K562 (cell line): Measurements from ENCODE around the gene PBX4. TPM values are rescaled to one million over a fixed set of nuclear protein-coding genes. Genes with fewer than 3 reads are reported as not detected.

Experiments used
- ATAC-seq: fragments of 200-7000 bp; cut with Tn5 transposase; 3 replicates; pipeline ENCODE4 v1.9.1; 2020; ENCODE audit warnings: moderate library complexity
- BruUV-seq: library from RNA; stranded (reverse); fragments of 400-500 nt; replicated peaks from 2 replicates; lab custom pipeline; 2021; lab: Mats Ljungman, UMichigan
- CTCF ChIA-PET: fragments of 300-600 bp; formaldehyde crosslinking; extraction: SDS; loops from one replicate; lab custom pipeline; 2021; ENCODE audit warnings: low intra/inter-chr PET ratio; lab: Yijun Ruan, JAX
- POLR2A ChIA-PET: fragments of 300-600, 350-650 bp; sonication (Branson Sonifier 250); formaldehyde crosslinking; extraction: SDS; loops from one replicate; lab custom pipeline; 2021; ENCODE audit warnings: antibody characterized with exemption, inconsistent platforms; lab: Yijun Ruan, JAX
- DNase-seq, 4 experiments: peaks; one replicate each; pipeline versions ENCODE4 v3.0.0 to v3.0.0-alpha.2; 2011 to 2018; ENCODE audit warnings: low spot score in 3 of 4, mixed read lengths in 3 of 4; ENCODE audit errors: extremely low read depth in 1 of 4
- FAIRE-seq: peaks from 2 replicates; lab custom pipeline; 2011; peaks lifted over from hg19 to GRCh38; lab: Jason Lieb, UNC
- H2AFZ ChIP-seq: 2 replicates; pipeline ENCODE4 v1.6.0; 2011; ENCODE audit warnings: low read depth, low read length, control low read depth, inconsistent platforms
- H3K27ac ChIP-seq: fragments of 200-600 bp; 3 replicates; pipeline ENCODE4 v1.8.0; 2011; ENCODE audit warnings: low read depth, mild to moderate bottlenecking, control low read depth, inconsistent platforms, low read length, moderate library complexity, mixed read lengths; ENCODE audit errors: extremely low read depth
- H3K27me3 ChIP-seq, 2 experiments: fragments of 300-600 bp in 1 of 2; 2 replicates in 1 of 2; 3 replicates in 1 of 2; pipeline versions ENCODE4 v1.6.0 to v1.8.0; 2011; ENCODE audit warnings: inconsistent platforms in 2 of 2, low read length in 2 of 2, mild to moderate bottlenecking in 1 of 2, mixed read lengths in 1 of 2, moderate library complexity in 1 of 2; ENCODE audit not compliant: control insufficient read depth in 2 of 2, insufficient read depth in 2 of 2
- H3K36me3 ChIP-seq: fragments of 300-600 bp; 3 replicates; pipeline ENCODE4 v1.8.0; 2011; ENCODE audit warnings: mild to moderate bottlenecking, low read length, inconsistent platforms; ENCODE audit not compliant: control insufficient read depth, insufficient read depth
- H3K4me1 ChIP-seq, 2 experiments: fragments of 200-600 bp in 1 of 2; replicated peaks in 1 of 2; 2 replicates in 1 of 2; 3 replicates in 1 of 2; pipeline versions ENCODE4 v1.5.1 to v1.8.0; 2011; ENCODE audit warnings: inconsistent platforms in 2 of 2, low read length in 2 of 2, mild to moderate bottlenecking in 1 of 2, mixed read lengths in 1 of 2, moderate library complexity in 1 of 2; ENCODE audit not compliant: control insufficient read depth in 2 of 2, insufficient read depth in 2 of 2
- H3K4me2 ChIP-seq: 2 replicates; pipeline ENCODE4 v1.6.1; 2011; ENCODE audit warnings: low read length, control low read depth, inconsistent platforms, mixed read lengths; ENCODE audit not compliant: insufficient read depth
- H3K4me3 ChIP-seq: fragments of 200-600 bp; sonication (generic), shearing (Covaris generic); 2 replicates; pipeline ENCODE4 v1.5.1; 2016; ENCODE audit warnings: control low read depth, inconsistent platforms
- H3K79me2 ChIP-seq: fragments of 200-600 bp; 3 replicates; pipeline ENCODE4 v1.8.0; 2011; ENCODE audit warnings: low read length, inconsistent platforms; ENCODE audit not compliant: control insufficient read depth, insufficient read depth
- H3K9ac ChIP-seq, 2 experiments: 2 replicates each; pipeline versions ENCODE4 v1.6.0 to v1.6.1; 2011; ENCODE audit warnings: low read depth in 2 of 2, low read length in 2 of 2, control low read depth in 1 of 2, inconsistent platforms in 1 of 2, mild to moderate bottlenecking in 1 of 2, mixed read lengths in 1 of 2; ENCODE audit not compliant: insufficient read depth in 1 of 2
- H3K9me1 ChIP-seq: one replicate; pipeline ENCODE4 v1.6.0; 2011; ENCODE audit warnings: inconsistent platforms, mild to moderate bottlenecking, low read length, moderate library complexity; ENCODE audit not compliant: control insufficient read depth, insufficient read depth
- H3K9me3 ChIP-seq: replicated peaks from 2 replicates; pipeline ENCODE4 v1.5.1; 2011; ENCODE audit warnings: low read depth, low read length, inconsistent platforms; ENCODE audit not compliant: control insufficient read depth, insufficient read depth
- H4K20me1 ChIP-seq: replicated peaks from 2 replicates; pipeline ENCODE4 v1.6.1; 2011; ENCODE audit warnings: low read length, inconsistent platforms, mixed read lengths; ENCODE audit not compliant: control insufficient read depth, insufficient read depth
- BCL6 ChIP-seq: fragments of 250-450 bp; sonication (Bioruptor Pico); IDR thresholded peaks from 2 replicates; pipeline ENCODE4 v1.4.0; 2020
- CLOCK ChIP-seq: fragments of 250-450 bp; sonication (Bioruptor Pico); IDR thresholded peaks from 2 replicates; pipeline ENCODE4 v1.4.0; 2020; ENCODE audit warnings: mild to moderate bottlenecking, moderate library complexity, borderline replicate concordance
- CSDE1 ChIP-seq, 2 experiments: fragments of 450-650 bp; IDR thresholded peaks; 2 replicates each; pipeline ENCODE4 v1.6.1; 2016; ENCODE audit warnings: mild to moderate bottlenecking in 1 of 2
- DEAF1 ChIP-seq: fragments of 450-650 bp; formaldehyde crosslinking; IDR thresholded peaks from 2 replicates; pipeline ENCODE4 v1.4.0; 2020; ENCODE audit warnings: mild to moderate bottlenecking, moderate library complexity
- DMBX1 ChIP-seq: fragments of 250-450 bp; sonication (Bioruptor Pico); IDR thresholded peaks from 2 replicates; pipeline ENCODE4 v1.8.0; 2022; ENCODE audit warnings: inconsistent platforms, mild to moderate bottlenecking, moderate library complexity, borderline replicate concordance
- L3MBTL2 ChIP-seq: fragments of 450-650 bp; IDR thresholded peaks from 2 replicates; pipeline ENCODE4 v1.6.1; 2016; ENCODE audit warnings: mild to moderate bottlenecking, moderate library complexity
- NR1H2 ChIP-seq: sonication (generic); formaldehyde crosslinking; IDR thresholded peaks from 2 replicates; pipeline ENCODE4 v1.4.0; 2020; ENCODE audit warnings: mild to moderate bottlenecking, missing genetic modification reagents
- PATZ1 ChIP-seq: fragments of 250-450 bp; sonication (Bioruptor Pico); IDR thresholded peaks from 2 replicates; pipeline ENCODE4 v1.5.0; 2020; ENCODE audit warnings: mild to moderate bottlenecking, borderline replicate concordance
- PTBP1 ChIP-seq: fragments of 200-400 bp; formaldehyde crosslinking; IDR thresholded peaks from 2 replicates; pipeline ENCODE4 v1.6.1; 2017; ENCODE audit warnings: low read depth, low read length
- STAT5B ChIP-seq: fragments of 250-450 bp; sonication (Bioruptor Pico); IDR thresholded peaks from 2 replicates; pipeline ENCODE4 v1.8.0; 2021; ENCODE audit warnings: mild to moderate bottlenecking, inconsistent platforms
- ZNF57 ChIP-seq: fragments of 450-650 bp; formaldehyde crosslinking; IDR thresholded peaks from 2 replicates; pipeline ENCODE4 v1.4.0; 2020; ENCODE audit warnings: mild to moderate bottlenecking, moderate library complexity
- ZNF695 ChIP-seq: fragments of 450-650 bp; formaldehyde crosslinking; IDR thresholded peaks from 2 replicates; pipeline ENCODE4 v1.4.0; 2020; ENCODE audit warnings: mild to moderate bottlenecking, moderate library complexity
- WGBS: fragments of 100-300 bp; shearing (Covaris generic); methylation state at CpG from one replicate; pipeline ENCODE4 v1.1.6; 2016; ENCODE audit warnings: low coverage, mixed read lengths; ENCODE audit not compliant: insufficient coverage; ENCODE audit errors: missing lambda C conversion rate; 5-methylcytosine and 5-hydroxymethylcytosine counted together
- in situ Hi-C: fragments of 300-500 bp; cut with MboI; formaldehyde crosslinking; loops from 4 replicates; pipeline ENCODE4 v1.15.0; 2018; ENCODE audit warnings: inconsistent platforms, mixed read lengths
- intact Hi-C: fragments of 100-400 bp; cut with micrococcal nuclease; formaldehyde crosslinking; loops from 2 replicates; pipeline ENCODE4 v1.14.2; 2022
- polyA plus RNA-seq, 8 experiments: library from polyadenylated mRNA; depleted of rRNA in 4 of 8; stranded (reverse) in 5 of 8; unstranded in 3 of 8; fragments of >200 nt; fragmentation: Nextera tagmentation in 2 of 8; fragmentation: Illumina TruSeq in 1 of 8; extraction: Ambion mirVana in 2 of 8; extraction: Trizol in 1 of 8; gene quantifications; 2 replicates each; pipeline versions ENCODE4 v1.2.1 to v1.2.3, GENCODE V29; 2011 to 2014; ENCODE audit warnings: inconsistent platforms in 1 of 8, missing spikeins in 1 of 8
- total RNA-seq, 7 experiments: library from RNA; depleted of rRNA in 6 of 7; stranded (reverse); fragments of >200 nt in 6 of 7; fragmentation: Illumina TruSeq in 2 of 7; extraction: Trizol in 2 of 7; gene quantifications; 2 replicates each; pipeline versions ENCODE4 v1.2.1 to v1.2.3, GENCODE V29; 2011 to 2021; ENCODE audit warnings: low replicate concordance in 1 of 7
- TF ChIP-seq, protein P1 (sequence below): sonication (generic); IDR thresholded peaks from 2 replicates; pipeline ENCODE4 v1.6.1; 2016

Gene PBX4
- total and polyA plus RNA-seq, 9 of the 15 experiments (the other 6 are each of a cell fraction or from before 2014, with no cell fraction given) = 0.11 to 3.8 (median 1.6) TPM; not detected in 1

DNA sequence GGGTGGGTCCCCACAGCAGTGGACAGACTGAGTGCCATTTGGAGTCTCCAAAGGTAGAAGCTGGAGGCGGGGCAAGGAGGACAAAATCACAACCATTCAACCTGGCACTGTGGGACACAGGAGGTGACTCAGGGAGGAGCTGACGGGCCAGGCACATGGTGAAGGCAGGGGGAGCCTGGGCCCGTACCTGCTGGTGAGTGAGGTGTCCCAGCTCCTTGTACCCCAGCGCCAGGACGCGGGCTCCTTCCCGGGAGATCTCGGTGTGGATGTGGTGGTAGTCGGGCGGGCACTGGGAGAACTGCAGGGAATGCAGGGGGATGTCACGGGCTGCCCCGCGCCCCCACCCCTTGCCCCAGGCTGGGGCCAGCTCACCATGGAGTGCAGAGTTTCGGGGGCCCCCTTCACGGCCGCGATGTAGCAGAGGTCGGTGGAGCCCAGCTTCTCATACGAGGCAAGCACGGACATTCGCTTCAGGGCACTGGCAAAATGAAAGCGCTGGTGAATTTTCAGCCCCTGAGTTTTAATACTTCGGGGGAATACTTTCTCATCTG lies 35.2 kb upstream of the PBX4 start:
- H3K36me3 ChIP-seq = peaks cover 97% of the 10 kb centered on the region
- 97% methylated on average over 22 of the region's 23 CpGs for WGBS
- in situ Hi-C loops (no loop called here), intact Hi-C loops (no loop called here)
- no peaks in the 10 kb centered on the region for H4K20me1 ChIP-seq
- no peak overlapping the region for H3K4me3 ChIP-seq
- H3K9ac ChIP-seq = no peak overlapping the region
- no TSS peak for BruUV-seq
- no peaks in the 10 kb centered on the region for H3K9me3 ChIP-seq
- CTCF ChIA-PET = no interaction called here
- FAIRE-seq (no peak), DNase-seq (no peak), ATAC-seq (no peak)
- peaks cover 0 to 4% of the 10 kb centered on the region in 2 experiments; a peak in 1 of 5 replicates for H3K4me1 ChIP-seq
- no peaks in the 10 kb centered on the region for H3K79me2 ChIP-seq
- TF ChIP-seq DMBX1 (CRISPR knock-in tag) (no peak), ZNF695 (no peak), PTBP1 (no peak), DEAF1 (CRISPR knock-in tag) (no peak), L3MBTL2 (no peak), CSDE1 (IDR thresholded peaks at IDR 0.05) (no peak), STAT5B (no peak), BCL6 (no peak), CLOCK (CRISPR knock-in tag) (no peak), ZNF57 (CRISPR knock-in tag) (no peak), PATZ1 (CRISPR knock-in tag) (no peak), NR1H2 (CRISPR knock-in tag) (no peak)
- TF ChIP-seq, protein P1, sequence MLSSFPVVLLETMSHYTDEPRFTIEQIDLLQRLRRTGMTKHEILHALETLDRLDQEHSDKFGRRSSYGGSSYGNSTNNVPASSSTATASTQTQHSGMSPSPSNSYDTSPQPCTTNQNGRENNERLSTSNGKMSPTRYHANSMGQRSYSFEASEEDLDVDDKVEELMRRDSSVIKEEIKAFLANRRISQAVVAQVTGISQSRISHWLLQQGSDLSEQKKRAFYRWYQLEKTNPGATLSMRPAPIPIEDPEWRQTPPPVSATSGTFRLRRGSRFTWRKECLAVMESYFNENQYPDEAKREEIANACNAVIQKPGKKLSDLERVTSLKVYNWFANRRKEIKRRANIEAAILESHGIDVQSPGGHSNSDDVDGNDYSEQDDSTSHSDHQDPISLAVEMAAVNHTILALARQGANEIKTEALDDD = no peak
- H3K4me2 ChIP-seq = no peak overlapping the region
- H2AFZ ChIP-seq = no peak overlapping the region
- no peaks in the 10 kb centered on the region for H3K9me1 ChIP-seq
- no peak overlapping the region for H3K27ac ChIP-seq
- POLR2A ChIA-PET = interaction anchor here (0.6 to 5.6 kb wide), 2 partner anchors 8 to 101 kb away, joined by 3 to 40 read pairs; partner anchors contain the start of gene ATP13A1
- H3K27me3 ChIP-seq = no peaks in the 10 kb centered on the region
